ENCODE data around the gene CACNA2D3. TPM values are rescaled to one million over a fixed set of nuclear protein-coding genes. Genes with fewer than 3 reads are reported as not detected.
"Not testable (repeated sequence)": the region's sequence is repeated elsewhere in the genome, so short reads cannot be mapped to it uniquely, and the experiment has no call there.

Gene CACNA2D3
- total RNA-seq, 2 experiments from 2014 or later, result not detected

DNA sequence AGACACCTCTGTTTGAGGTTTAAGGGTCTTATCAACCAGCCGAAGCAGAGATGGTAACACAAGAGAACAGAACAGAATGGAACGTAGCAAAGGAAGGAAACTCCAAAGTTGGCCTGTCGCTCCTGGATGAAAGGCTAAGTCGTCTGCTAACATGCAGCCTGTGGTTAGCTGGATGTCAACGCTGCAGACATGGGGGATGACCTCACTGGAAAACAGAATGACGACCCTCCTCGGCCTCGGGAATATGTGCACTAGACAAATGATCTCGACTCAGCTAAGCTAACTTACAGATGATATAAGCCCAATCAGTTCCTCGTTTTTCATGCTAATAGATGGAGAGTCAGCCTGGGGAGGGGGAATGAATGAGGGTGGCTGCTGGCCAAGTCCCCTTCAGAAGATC, 983.3 kb downstream of the CACNA2D3 start:
- BruUV-seq (replicated peaks), result no TSS peak
- DNase-seq (ENCODE audit: low spot score), result no peak
- no peaks in the 10 kb centered on the region for H3K9me2 ChIP-seq (ENCODE audit: insufficient read depth, low read length)
- CTCF ChIA-PET (ENCODE audit: unreplicated experiment), result no interaction called here
- no peak overlapping the region for H3K4me3 ChIP-seq (ENCODE audit: low read depth, low read length, poor library complexity, severe bottlenecking)
- intact Hi-C loops (cut with micrococcal nuclease; ENCODE audit: unreplicated experiment), result no loop called here
- no peak overlapping the region for H3K27ac ChIP-seq (ENCODE audit: low read depth, low read length, poor library complexity, severe bottlenecking)
- no peak overlapping the region for H3K4me2 ChIP-seq (ENCODE audit: low read length)
- POLR2A ChIA-PET, result no interaction called here
- no peaks in the 10 kb centered on the region for H3K9me3 ChIP-seq (ENCODE audit: low read length)
- H2AFZ ChIP-seq (ENCODE audit: low read length), result no peak overlapping the region
- H4K20me1 ChIP-seq (ENCODE audit: insufficient read depth, low read length), result no peaks in the 10 kb centered on the region
- no peaks in the 10 kb centered on the region for H3K36me3 ChIP-seq (ENCODE audit: insufficient read depth, low read length)
- TF ChIP-seq, protein P1, sequence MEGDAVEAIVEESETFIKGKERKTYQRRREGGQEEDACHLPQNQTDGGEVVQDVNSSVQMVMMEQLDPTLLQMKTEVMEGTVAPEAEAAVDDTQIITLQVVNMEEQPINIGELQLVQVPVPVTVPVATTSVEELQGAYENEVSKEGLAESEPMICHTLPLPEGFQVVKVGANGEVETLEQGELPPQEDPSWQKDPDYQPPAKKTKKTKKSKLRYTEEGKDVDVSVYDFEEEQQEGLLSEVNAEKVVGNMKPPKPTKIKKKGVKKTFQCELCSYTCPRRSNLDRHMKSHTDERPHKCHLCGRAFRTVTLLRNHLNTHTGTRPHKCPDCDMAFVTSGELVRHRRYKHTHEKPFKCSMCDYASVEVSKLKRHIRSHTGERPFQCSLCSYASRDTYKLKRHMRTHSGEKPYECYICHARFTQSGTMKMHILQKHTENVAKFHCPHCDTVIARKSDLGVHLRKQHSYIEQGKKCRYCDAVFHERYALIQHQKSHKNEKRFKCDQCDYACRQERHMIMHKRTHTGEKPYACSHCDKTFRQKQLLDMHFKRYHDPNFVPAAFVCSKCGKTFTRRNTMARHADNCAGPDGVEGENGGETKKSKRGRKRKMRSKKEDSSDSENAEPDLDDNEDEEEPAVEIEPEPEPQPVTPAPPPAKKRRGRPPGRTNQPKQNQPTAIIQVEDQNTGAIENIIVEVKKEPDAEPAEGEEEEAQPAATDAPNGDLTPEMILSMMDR (conservative IDR thresholded peaks at IDR 0.05; ENCODE audit: low read length), result no peak
- no peak for TF ChIP-seq EZH2phosphoT487 (IDR thresholded peaks at IDR 0.05; ENCODE audit: borderline replicate concordance, low read depth, low read length)
- H3K4me1 ChIP-seq (ENCODE audit: insufficient read depth, low read length, poor library complexity, severe bottlenecking), result no peaks in the 10 kb centered on the region
- H3K79me2 ChIP-seq (ENCODE audit: insufficient read depth, low read depth, low read length), result no peaks in the 10 kb centered on the region

DNA sequence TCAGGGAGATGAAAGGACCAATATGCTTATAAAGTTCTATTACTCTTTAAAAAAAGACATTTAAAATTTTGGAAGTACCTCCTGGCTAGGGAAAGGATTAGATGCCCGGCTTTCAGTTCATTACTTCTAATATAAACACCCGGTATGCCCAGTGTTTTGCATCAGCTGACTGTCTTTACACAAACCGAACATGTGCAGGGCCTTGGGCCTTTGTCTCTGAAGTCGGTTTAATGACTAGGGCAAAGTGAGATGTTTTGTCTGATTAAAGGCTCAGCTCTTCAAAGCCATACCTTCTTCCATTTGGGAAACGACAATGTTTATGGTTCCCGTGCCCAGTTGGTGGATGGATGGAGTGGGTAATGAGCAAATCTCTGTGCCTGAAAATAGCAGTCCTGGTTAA, 984.8 kb downstream of the CACNA2D3 start:
- no peaks in the 10 kb centered on the region for H3K36me3 ChIP-seq (ENCODE audit: insufficient read depth, low read length)
- no peak for DNase-seq (ENCODE audit: low spot score)
- TF ChIP-seq, protein P1 (conservative IDR thresholded peaks at IDR 0.05; ENCODE audit: low read length), result no peak
- TF ChIP-seq EZH2phosphoT487 (IDR thresholded peaks at IDR 0.05; ENCODE audit: borderline replicate concordance, low read depth, low read length), result no peak
- no peaks in the 10 kb centered on the region for H3K9me3 ChIP-seq (ENCODE audit: low read length)
- no peaks in the 10 kb centered on the region for H4K20me1 ChIP-seq (ENCODE audit: insufficient read depth, low read length)
- ChIA-PET POLR2A (no interaction called here), CTCF (ENCODE audit: unreplicated experiment) (no interaction called here)
- H3K4me3 ChIP-seq (ENCODE audit: low read depth, low read length, poor library complexity, severe bottlenecking), result no peak overlapping the region
- no peaks in the 10 kb centered on the region for H3K79me2 ChIP-seq (ENCODE audit: insufficient read depth, low read depth, low read length)
- intact Hi-C loops (cut with micrococcal nuclease; ENCODE audit: unreplicated experiment), result no loop called here
- BruUV-seq (replicated peaks), result no TSS peak
- no peak overlapping the region for H3K4me2 ChIP-seq (ENCODE audit: low read length)
- no peak overlapping the region for H3K27ac ChIP-seq (ENCODE audit: low read depth, low read length, poor library complexity, severe bottlenecking)
- H3K4me1 ChIP-seq (ENCODE audit: insufficient read depth, low read length, poor library complexity, severe bottlenecking), result no peaks in the 10 kb centered on the region
- no peaks in the 10 kb centered on the region for H3K9me2 ChIP-seq (ENCODE audit: insufficient read depth, low read length)
- H2AFZ ChIP-seq (ENCODE audit: low read length), result no peak overlapping the region

GRCh38 chr3:55111906-55112305, 989.6 kb downstream of the CACNA2D3 start:
- H3K9me3 ChIP-seq (ENCODE audit: low read length); H2AFZ ChIP-seq (ENCODE audit: low read length); H3K79me2 ChIP-seq (ENCODE audit: insufficient read depth, low read depth, low read length); H3K4me1 ChIP-seq (ENCODE audit: insufficient read depth, low read length, poor library complexity, severe bottlenecking); DNase-seq (ENCODE audit: low spot score); H3K4me3 ChIP-seq (ENCODE audit: low read depth, low read length, poor library complexity, severe bottlenecking); H4K20me1 ChIP-seq (ENCODE audit: insufficient read depth, low read length); H3K36me3 ChIP-seq (ENCODE audit: insufficient read depth, low read length); H3K4me2 ChIP-seq (ENCODE audit: low read length); H3K27ac ChIP-seq (ENCODE audit: low read depth, low read length, poor library complexity, severe bottlenecking); BruUV-seq (replicated peaks); intact Hi-C loops (cut with micrococcal nuclease; ENCODE audit: unreplicated experiment); CTCF ChIA-PET (ENCODE audit: unreplicated experiment); POLR2A ChIA-PET; H3K9me2 ChIP-seq (ENCODE audit: insufficient read depth, low read length): not testable (repeated sequence)
